ENCODE measurements around the gene GTF3C2. TPM values are rescaled to one million over a fixed set of nuclear protein-coding genes. Genes with fewer than 3 reads are reported as not detected.
"Not testable (repeated sequence)": the region's sequence is repeated elsewhere in the genome, so short reads cannot be mapped to it uniquely, and the experiment has no call there.

Gene GTF3C2
- total RNA-seq, 1 donor from 2014 or later, result 57.1 TPM

GRCh38 chr2:27306136-27306535 lies 50.4 kb downstream of the GTF3C2 start:
- DNase-seq (ENCODE audit: low spot score), result no peak

DNA sequence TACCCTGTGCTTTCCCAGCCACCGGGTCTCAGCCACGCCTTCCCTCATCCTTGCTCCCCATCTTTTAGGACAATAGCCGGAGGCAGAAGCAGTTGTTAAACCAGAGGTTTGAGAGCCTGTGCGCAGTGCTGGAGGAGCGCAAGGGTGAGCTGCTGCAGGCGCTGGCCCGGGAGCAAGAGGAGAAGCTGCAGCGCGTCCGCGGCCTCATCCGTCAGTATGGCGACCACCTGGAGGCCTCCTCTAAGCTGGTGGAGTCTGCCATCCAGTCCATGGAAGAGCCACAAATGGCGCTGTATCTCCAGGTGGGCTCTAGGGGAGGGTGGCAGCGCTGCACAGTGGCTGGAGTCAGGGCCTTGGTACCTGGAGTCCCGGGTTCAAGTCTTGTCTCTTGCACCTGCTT lies 51.0 kb downstream of the GTF3C2 start:
- no peak for ATAC-seq
- intact Hi-C loops (cut with DNase I), result no loop called here
- no peak for DNase-seq (ENCODE audit: low spot score)

More at GRCh38 chr2:27306136-27306535, 50.4 kb downstream of the GTF3C2 start:
- intact Hi-C loops (cut with DNase I), result no loop called here
- ATAC-seq, result no peak

GRCh38 chr2:27304488-27305240 lies 51.9 kb downstream of the GTF3C2 start:
- no peak for ATAC-seq
- intact Hi-C loops (cut with DNase I), result no loop called here
- DNase-seq (ENCODE audit: low spot score), result no peak

GRCh38 chr2:27303093-27304025 lies 53.2 kb downstream of the GTF3C2 start:
- intact Hi-C loops (cut with DNase I), result no loop called here
- ATAC-seq (peak; percentile 79), DNase-seq (ENCODE audit: low spot score) (no peak)

GRCh38 chr2:27300606-27301005 lies 56.0 kb downstream of the GTF3C2 start:
- ATAC-seq; DNase-seq (ENCODE audit: low spot score); intact Hi-C loops (cut with DNase I): not testable (repeated sequence)

- DNase-seq (ENCODE audit: low spot score), result no peak
- intact Hi-C loops (cut with DNase I), result no loop called here
- ATAC-seq, result no peak
These were observed 58.0 kb downstream of the GTF3C2 start for GRCh38 chr2:27298391-27299080.

DNA sequence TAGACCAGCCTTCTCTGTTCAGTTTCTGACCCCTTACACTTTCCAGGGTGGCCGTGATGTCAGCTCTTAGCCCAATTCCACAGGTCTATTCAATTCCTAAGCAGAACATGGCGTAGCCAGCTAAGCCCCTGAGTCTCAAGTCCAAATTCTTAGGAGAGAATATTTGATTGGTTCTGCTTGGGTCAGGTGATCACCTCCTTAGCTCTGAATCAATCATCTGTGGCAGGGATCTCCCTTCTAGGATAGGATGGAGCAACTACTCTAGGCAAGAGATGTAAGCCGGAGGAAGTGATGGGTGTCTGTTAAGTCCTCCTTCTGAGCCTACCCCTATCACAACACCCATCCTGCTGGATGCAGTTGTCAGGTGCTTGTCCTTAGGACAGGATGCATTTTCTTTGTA lies 59.4 kb downstream of the GTF3C2 start:
- DNase-seq (ENCODE audit: low spot score) (no peak), ATAC-seq (no peak)
- intact Hi-C loops (cut with DNase I), result no loop called here

GRCh38 chr2:27296481-27296880 lies 60.1 kb downstream of the GTF3C2 start:
- ATAC-seq (no peak), DNase-seq (ENCODE audit: low spot score) (no peak)
- intact Hi-C loops (cut with DNase I), result no loop called here

DNA sequence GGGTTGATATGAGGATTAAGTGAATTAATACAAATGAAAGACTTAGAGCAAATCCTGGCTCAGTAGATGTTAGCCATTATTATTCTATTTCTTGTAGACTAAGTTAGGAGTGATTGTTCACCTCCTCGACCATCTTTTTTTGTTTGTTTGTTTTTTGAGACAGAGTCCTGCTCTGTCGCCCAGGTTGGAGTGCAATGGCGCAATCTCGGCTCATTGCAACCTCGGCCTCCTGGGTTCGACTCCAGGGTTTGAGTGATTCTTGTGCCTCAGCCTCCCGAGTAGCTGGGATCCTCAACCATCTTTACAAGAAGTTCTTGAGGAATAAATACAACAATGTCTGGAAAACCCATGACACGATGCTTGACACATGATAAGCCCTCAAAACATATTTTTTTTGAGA lies 61.6 kb downstream of the GTF3C2 start:
- intact Hi-C loops (cut with DNase I), result no loop called here
- no peak for ATAC-seq
- DNase-seq (ENCODE audit: low spot score), result no peak

- intact Hi-C loops (cut with DNase I), result no loop called here
- ATAC-seq (no peak), DNase-seq (ENCODE audit: low spot score) (no peak)
These were observed 64.7 kb downstream of the GTF3C2 start for GRCh38 chr2:27291865-27292264.

- ATAC-seq (no peak), DNase-seq (ENCODE audit: low spot score) (no peak)
- intact Hi-C loops (cut with DNase I), result no loop called here
These were observed 66.0 kb downstream of the GTF3C2 start for GRCh38 chr2:27290549-27290948.

- intact Hi-C loops (cut with DNase I), result loop anchor here (10.0 kb wide), 1 partner anchor 194 kb away; no protein-coding TSS in a partner anchor
- no peak for ATAC-seq
- DNase-seq (ENCODE audit: low spot score), result no peak
These were observed 68.0 kb downstream of the GTF3C2 start for GRCh38 chr2:27288610-27289009.

GRCh38 chr2:27285481-27285880 lies 71.1 kb downstream of the GTF3C2 start:
- intact Hi-C loops (cut with DNase I), result loop anchor here (10.0 kb wide), 1 partner anchor 191 kb away; no protein-coding TSS in a partner anchor
- DNase-seq (ENCODE audit: low spot score) (no peak), ATAC-seq (no peak)

- intact Hi-C loops (cut with DNase I), result loop anchor here (10.0 kb wide), 1 partner anchor 190 kb away; no protein-coding TSS in a partner anchor
- ATAC-seq (no peak), DNase-seq (ENCODE audit: low spot score) (no peak)
These were observed 71.6 kb downstream of the GTF3C2 start for GRCh38 chr2:27284996-27285395.

- no peak for DNase-seq (ENCODE audit: low spot score)
- no peak for ATAC-seq
- intact Hi-C loops (cut with DNase I), result loop anchor here (10.0 kb wide), 1 partner anchor 188 kb away; no protein-coding TSS in a partner anchor
These were observed 73.7 kb downstream of the GTF3C2 start for GRCh38 chr2:27282892-27283291.

GRCh38 chr2:27281855-27282559 lies 74.6 kb downstream of the GTF3C2 start, which contains the start of gene TRIM54:
TSS of gene TRIM54 (plus strand) at chr2:27282429. CDS start at chr2:27282732, 303 bp downstream.
- intact Hi-C loops (cut with DNase I), result loop anchor here (10.0 kb wide), 1 partner anchor 187 kb away; no protein-coding TSS in a partner anchor
- DNase-seq (ENCODE audit: low spot score), result no peak
- ATAC-seq, result peak; percentile 17

GRCh38 chr2:27281442-27281841 lies 75.1 kb downstream of the GTF3C2 start:
- intact Hi-C loops (cut with DNase I), result loop anchor here (10.0 kb wide), 1 partner anchor 187 kb away; no protein-coding TSS in a partner anchor
- ATAC-seq, result no peak
- DNase-seq (ENCODE audit: low spot score), result no peak

DNA sequence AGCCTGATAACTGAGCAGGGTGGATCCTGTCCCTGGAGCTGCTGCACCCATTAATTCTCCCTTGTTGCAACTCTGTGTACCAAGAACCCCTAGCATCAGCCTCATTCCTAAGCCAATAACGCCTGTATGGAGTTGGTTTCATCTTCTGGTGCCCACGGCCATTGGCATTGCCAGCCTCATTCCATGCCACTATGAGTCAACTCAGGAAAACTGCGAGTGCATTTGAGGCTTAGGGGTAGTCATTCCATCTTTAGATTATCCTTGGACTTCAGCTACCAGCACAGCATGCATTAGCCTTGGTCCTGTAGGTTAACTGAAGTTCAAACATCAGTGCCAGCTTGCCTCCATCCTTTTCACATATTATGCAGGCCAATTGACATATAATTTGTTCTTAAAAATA lies 75.7 kb downstream of the GTF3C2 start:
- intact Hi-C loops (cut with DNase I), result loop anchor here (10.0 kb wide), 1 partner anchor 186 kb away; no protein-coding TSS in a partner anchor
- ATAC-seq (no peak), DNase-seq (ENCODE audit: low spot score) (no peak)

Data from sciatic nerve (tissue), 2 donors.